HG03439 (cell line): ENCODE measurements around the gene CTNNBL1.
A peak's percentile ranks its signal among the peaks of the same experiment; 100 is the strongest.
"Not testable (repeated sequence)": the region's sequence is repeated elsewhere in the genome, so short reads cannot be mapped to it uniquely, and the experiment has no call there.

Source experiments
- ATAC-seq: cut with Tn5 transposase; IDR thresholded peaks from one replicate; pipeline ENCODE4 v1.9.1; 2021; ENCODE audit warnings: mild to moderate bottlenecking, moderate library complexity; ENCODE audit not compliant: unreplicated experiment

The CTNNBL1 gene

GRCh38 chr20:37848706-37849105 lies 154.9 kb downstream of the CTNNBL1 start:
- no peak for ATAC-seq

DNA sequence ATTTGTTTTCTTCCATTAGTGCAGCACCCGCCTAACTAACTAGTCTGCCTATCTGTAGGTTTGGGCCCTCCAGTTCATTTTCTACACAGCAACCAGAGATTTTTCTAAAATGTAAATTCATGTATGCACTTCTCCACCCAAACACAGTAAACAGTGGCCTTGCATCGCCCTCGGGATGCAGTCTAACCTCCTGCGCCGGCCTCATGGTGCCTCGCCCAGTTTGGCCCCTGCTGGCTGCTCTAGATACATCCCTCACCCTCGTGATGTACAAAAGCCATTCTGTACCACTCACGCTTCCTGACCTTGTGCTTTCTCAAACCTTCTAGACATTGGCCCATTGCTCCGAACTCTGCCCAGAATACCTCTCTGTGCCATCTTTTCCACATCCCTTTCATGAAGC lies 155.3 kb downstream of the CTNNBL1 start:
- no peak for ATAC-seq

GRCh38 chr20:37849566-37849965 lies 155.7 kb downstream of the CTNNBL1 start:
- ATAC-seq = no peak

- ATAC-seq = no peak
Observed at GRCh38 chr20:37850036-37850592, 156.3 kb downstream of the CTNNBL1 start.

GRCh38 chr20:37850724-37851355 lies 157.0 kb downstream of the CTNNBL1 start:
- no peak for ATAC-seq

DNA sequence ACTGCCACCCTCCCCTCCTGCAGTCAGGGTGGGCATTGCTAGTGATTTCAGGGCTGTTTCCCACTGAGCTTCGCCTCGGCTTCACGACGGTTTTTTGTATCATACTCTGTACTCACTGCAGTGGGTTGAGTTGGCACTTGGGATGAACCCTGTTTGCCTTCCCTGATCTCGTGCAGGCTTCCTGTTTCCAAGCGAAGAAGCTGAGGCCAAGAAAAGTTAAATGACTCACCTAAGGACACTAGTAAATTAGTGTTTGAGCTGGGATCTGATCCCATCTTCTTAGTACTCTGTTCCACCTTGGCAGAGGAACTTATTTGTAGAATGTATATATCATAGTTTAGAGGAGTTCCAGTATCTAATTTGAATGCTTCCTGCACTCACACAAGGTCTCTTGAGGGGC lies 158.8 kb downstream of the CTNNBL1 start:
- ATAC-seq = no peak

GRCh38 chr20:37853823-37854375 lies 160.1 kb downstream of the CTNNBL1 start:
- peak; percentile 62 for ATAC-seq

DNA sequence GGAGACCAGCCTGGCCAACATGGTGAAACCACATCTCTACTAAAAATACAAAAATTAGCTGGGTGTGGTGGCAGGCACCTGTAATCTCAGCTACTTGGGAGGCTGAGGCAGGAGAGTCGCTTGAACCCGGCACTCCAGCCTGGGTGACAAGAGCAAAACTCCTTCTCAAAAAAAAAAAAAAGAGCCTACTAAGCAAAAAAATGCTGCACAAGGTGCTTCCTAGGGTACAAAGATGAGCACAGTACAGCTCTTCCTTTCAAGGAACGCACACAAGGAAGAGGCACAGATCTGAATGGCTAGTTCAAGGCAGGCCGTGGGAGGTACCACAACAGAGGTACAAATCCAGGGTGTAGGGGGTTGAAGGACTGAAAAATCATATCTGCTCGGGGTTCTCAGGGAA lies 162.2 kb downstream of the CTNNBL1 start:
- ATAC-seq = not testable (repeated sequence)

GRCh38 chr20:37856932-37857660 lies 163.3 kb downstream of the CTNNBL1 start:
- ATAC-seq = no peak

DNA sequence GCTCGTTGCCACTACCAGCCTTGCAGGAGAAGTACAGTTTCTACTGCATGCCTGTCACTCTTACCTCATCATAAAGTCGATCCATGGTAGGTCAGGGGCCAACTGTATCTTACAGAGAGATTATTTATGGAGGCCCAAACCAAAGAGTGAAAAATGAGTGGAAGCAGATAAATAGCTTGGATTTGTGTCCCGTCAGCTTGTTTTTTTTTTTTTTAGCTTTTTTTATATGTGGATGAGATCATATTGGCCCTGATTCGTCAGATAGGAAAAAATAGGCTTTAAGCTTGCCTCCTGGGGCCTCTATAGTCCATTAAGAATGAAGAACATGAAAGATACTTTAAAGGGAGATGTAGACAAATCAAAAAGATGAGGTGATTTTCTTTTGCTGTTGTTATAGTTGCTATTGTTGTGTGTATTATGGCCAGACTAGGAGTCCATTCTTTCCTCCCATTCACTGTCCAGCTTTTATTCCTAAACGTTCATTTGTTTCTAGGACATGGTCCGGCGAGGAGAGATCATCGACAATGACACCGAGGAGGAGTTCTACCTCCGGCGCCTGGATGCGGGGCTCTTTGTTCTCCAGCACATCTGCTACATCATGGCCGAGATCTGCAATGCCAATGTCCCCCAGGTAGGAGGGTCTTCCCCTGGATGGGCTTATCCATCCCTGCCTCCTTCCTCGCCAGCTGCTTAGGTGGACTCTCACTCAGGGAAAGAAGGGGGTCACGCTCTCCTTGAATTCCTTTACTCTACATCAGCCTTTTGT lies 165.8 kb downstream of the CTNNBL1 start:
- no peak for ATAC-seq

GRCh38 chr20:37863289-37863688 lies 169.5 kb downstream of the CTNNBL1 start:
- no peak for ATAC-seq

DNA sequence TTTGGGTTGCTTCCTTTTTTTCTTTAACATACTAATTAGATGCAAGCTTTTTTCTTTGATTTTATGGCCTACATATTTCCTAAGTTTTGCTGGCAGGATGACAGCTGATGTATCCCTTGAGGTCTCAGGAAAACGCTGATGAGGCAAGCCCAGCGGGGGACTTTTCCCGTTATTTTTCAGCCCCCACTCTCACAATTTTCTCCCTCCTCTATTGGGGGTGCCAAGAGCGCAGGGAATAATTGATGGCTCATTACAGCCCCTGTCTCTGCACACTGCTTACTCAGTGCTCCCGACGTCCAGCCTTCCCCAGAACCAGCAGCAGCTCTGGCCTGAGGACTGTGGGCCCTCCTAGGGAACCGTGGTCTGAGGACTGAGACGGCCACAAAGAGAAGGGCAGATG lies 170.5 kb downstream of the CTNNBL1 start:
- no peak for ATAC-seq

DNA sequence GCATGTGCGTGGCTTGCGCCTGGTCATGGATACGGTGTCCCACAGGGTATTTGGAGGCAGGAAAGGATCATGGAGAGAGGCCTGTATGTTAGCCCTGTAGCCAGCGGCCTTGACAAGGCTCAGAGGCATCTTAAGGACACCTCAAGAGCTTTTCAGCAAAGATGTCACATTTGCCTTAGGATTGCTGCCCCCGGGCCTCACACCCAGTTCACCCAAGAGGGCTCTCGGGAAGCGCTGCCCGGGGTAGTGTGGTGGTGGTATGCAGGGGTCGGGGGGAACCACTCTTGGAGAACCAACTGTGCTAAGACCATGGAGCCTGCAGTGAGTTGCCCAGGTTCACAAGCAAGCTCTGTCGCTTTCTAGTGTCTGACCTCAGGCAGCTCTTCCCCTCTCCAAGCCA lies 172.2 kb downstream of the CTNNBL1 start:
- no peak for ATAC-seq

- no peak for ATAC-seq
Observed at GRCh38 chr20:37867289-37868195, 173.7 kb downstream of the CTNNBL1 start.

DNA sequence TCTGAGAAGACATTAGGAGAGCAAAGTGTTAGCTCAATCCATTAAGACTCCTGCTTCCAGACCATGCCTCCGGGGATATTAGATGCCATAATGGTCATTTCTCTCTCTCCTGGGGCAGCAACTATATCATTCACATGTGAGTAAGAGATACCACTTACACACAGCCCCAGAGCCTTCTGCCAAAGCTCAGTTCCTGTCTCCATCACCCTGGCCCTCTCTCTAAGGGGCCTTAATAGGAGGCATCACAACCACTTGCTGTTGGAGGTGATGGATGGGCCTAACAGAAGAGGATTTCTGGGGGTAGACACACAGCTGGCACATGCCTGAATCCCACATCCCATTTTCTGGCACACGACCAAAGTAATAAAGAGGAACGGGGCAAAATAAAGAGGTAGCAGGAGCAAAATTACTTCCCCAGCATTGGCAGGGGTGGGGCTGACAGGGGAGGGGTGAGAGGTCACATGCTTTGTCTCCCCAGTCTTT lies 175.1 kb downstream of the CTNNBL1 start:
- ATAC-seq = no peak

GRCh38 chr20:37869334-37869861 lies 175.6 kb downstream of the CTNNBL1 start:
- no peak for ATAC-seq

DNA sequence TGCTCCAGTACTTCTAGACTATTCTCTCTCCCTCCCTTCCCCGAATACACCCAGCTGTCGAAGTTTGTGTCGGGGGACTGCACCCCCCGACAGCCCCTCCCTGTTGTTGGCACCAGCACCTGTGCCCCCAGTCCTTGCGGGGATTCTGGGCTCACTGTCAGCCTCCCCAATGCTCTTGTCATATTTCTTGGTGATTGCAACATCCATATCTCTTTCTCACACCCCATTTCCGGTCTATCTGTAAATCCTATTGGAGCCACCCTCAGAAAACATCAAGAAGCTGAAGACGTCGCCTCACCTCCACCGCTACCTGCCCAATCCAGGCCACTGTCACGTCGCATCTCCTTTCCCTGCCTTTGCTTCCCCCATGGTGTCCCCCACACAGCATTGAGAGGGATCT lies 176.5 kb downstream of the CTNNBL1 start:
- no peak for ATAC-seq

- no peak for ATAC-seq
Observed at GRCh38 chr20:37871751-37872150, 177.9 kb downstream of the CTNNBL1 start.

DNA sequence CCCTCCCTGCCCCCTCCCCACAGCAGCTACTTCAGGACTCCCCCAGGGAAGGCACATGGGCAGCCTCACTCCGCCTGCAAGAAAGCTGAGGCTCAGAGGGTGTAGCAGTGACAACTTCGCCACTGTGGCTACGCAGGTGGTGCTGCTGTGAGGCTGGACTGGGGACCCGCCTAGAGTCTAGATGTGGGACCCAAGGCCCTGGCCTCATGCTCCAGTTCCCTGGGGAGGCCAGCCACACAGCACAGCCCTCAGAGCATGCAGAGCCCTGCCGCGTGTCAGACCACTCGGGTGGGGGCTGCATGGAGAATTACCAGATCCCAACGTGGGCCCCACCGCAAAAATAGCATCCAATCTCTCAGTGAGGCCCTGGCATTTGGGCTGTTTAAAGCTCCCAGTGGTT lies 178.3 kb downstream of the CTNNBL1 start:
- no peak for ATAC-seq

DNA sequence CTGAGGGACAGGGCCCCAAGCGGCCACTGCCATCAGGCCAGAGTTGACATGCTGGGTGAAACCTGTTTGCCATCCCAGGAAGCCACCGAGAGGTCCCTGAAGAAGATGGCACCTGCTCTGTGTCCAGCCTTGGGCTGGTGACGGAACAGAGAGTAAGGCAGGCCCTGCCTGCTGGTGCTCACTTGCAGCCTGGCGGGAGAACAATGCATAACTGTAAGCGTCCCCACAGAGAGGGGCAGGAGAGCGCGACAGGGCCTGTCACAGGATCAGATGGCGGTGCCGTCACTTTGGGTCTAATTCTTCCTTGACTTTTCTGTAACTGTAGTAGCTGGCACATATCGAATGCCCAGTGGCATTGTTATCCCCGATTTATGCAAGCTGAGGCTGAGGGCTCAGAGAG lies 180.1 kb downstream of the CTNNBL1 start:
- no peak for ATAC-seq
